HG02981 (cell line): Measurements from ENCODE around the gene HDHD2.

ENCODE experiments used
- ATAC-seq: cut with Tn5 transposase; IDR thresholded peaks from one replicate; pipeline ENCODE4 v1.9.1; 2021; ENCODE audit warnings: mild to moderate bottlenecking, moderate library complexity; ENCODE audit not compliant: unreplicated experiment

HDHD2 gene

DNA sequence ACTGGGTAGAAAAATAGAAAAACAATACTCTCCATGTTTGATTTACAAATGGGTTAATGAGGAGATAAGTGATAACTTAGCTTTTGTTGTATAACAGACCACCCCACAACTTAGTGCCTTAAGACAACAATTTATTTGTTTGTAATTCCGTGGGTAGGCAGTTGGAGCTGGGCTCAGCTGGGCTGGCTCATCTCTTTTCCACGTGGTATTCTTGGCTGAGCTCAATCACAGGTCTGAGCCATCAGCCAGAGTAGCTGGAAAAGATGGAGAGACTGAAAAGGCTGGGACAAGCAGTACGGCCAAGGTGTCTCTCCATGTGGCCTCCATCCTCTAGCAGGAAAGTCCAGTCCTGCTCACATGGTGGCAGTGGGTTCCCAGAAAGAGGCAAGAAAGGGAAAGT lies 82.7 kb downstream of the HDHD2 start:
- ATAC-seq: no peak

DNA sequence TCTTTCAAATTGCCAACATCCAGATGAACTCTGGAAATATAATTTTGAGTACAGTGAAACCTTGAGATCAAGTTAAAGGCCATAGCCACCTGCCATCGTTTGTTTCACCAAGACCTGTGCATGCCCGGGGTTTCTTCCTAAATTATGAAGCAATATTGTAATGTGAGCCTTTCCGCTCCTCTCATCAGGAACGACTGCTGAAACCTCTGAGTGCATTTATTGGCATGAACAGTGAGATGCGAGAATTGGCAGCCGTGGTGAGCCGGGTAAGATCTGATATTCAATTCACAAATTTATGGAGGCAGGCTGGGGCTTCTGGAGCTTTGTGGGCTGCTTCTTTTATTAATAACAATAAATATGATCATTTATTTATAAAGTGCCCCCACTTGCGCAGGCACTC lies 87.2 kb downstream of the HDHD2 start:
- no peak for ATAC-seq

DNA sequence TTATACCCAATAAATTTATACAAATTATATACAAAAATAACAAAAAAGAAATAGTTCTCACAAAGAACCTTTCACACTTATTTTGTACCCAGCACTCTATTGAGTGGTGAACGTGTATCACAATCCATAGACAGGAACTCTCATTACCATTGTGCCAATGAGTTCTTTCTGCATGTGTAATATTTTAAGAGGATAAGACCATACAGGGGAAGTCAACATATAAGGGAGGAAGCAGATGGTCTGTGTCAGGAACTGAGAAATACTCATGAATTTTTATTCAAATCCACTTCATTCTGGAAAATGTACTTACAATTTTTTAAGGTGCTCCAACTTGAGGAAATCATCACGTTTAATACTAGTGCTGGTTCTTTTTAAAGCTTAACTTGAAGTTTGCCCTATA lies 87.8 kb downstream of the HDHD2 start:
- no peak for ATAC-seq
